ENCODE measurements around the gene AXDND1. TPM values are rescaled to one million over a fixed set of nuclear protein-coding genes. Genes with fewer than 3 reads are reported as not detected.

Gene AXDND1
- polyA plus RNA-seq, 1 donor: not detected

GRCh38 chr1:179558078-179558477 is 192.3 kb downstream of the AXDND1 start:
- DNase-seq (ENCODE audit: low read depth): no peak

DNA sequence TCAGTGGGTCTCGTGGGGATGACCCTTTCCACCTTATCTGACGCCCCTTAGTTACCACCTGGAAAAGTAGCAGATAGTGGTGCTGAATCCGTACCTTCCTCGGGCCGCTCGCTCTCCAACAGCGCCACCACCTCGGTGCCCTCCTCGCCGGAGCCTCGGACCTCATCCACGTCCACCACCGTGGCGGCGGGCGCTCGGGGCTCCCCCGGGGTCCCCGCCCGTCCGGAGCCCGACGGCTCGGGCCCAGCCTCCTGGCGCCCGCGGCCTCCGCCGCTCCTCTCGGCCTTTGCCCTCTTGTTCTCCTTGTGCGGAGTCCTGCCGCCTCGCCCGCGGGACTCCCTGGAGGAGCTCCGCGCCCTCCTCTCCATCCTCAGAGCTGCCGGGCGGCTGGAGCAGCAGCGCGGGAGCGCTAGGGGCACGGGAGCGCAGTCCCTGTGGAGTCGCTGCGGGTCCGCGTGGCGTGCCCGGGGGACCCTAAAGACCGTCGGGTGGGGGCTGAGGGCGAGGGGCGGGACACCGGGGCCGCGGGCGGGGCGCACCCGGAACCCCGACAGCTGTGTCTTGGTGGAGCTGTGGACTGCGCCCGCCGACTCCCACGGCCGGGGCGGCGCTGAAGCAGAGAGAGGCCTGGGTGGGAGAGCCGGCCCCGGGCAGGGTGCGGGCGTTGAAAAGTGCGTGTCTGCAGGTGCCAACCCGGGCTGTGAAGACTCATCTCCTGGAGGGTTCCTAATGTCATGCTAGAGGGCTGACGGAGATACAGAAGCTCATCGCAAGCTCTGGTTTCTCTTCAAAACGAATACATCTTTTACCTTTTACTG is 209.9 kb downstream of the AXDND1 start, which contains the start of gene NPHS2:
TSS of gene NPHS2 (minus strand) at position 452 of the 818 bp plus-strand sequence. CDS start at position 368, 84 bp downstream.
- DNase-seq (ENCODE audit: low read depth): no peak

DNA sequence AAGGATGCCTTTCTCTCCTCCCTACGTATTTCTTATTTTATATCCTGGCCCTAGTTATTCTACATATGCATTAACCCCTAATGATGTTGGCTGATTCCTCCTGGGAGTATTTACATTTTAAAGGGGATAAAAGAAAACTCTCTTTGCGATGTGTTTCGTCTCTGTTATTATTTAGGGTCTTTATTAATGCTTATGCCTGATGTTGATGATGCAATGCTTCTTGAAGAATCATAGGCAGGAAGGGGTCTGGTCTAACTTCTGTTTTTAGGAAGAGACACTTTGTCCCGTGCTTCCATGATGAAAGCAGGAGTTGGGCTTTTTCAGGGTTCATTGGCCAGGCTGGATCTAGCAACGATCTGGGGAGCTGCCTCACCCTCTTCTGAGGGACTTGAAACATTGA is 210.7 kb downstream of the AXDND1 start:
- DNase-seq (ENCODE audit: low read depth): no peak

DNA sequence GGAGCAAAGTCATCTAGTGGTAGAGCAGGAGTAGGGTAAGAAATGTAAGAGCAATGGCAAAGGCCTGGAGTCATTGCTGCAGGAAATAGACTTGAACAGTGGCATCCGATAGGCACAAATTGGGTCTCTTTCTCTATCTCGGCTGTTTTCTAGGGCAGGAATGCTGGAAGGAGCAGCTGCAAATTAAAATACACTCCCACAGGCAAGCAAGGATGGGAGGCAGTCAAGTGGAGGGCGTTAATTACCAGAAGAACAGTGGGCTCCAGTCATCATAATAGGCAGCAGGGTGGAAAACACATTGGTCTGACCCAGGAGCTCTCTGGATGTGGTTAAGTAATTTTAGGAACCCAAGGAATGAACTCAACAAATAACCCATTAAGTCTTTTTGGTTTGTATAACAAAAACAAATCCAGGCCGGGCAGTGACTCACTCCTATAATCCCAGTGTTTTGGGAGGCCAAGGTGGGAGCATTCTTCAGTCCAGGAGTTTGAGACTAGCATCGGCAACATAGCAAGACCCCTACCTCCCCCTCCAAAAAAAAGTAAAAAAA is 218.1 kb downstream of the AXDND1 start:
- no peak for DNase-seq (ENCODE audit: low read depth)

- DNase-seq (ENCODE audit: low read depth): no peak
Measured at GRCh38 chr1:179586107-179586823, 220.5 kb downstream of the AXDND1 start.

DNA sequence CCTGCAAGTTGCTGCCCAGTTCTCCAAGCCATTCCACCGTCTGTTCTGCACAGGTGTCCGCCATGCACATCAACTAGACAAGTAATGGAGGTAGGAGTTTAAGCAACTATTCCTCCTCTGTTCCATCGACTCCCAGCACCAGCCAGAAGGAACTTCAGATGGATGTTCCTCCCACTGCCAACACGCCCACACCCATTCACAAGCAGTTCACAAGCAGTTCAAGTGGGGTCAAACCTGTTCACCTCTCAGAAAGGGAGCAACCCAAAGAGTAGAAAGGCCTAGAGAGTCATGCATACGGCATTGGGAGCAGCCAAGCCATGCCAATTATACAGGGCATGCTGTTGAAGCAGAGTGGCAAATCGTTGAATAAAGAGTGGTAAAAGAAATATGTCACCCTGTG is 221.6 kb downstream of the AXDND1 start:
- no peak for DNase-seq (ENCODE audit: low read depth)

DNA sequence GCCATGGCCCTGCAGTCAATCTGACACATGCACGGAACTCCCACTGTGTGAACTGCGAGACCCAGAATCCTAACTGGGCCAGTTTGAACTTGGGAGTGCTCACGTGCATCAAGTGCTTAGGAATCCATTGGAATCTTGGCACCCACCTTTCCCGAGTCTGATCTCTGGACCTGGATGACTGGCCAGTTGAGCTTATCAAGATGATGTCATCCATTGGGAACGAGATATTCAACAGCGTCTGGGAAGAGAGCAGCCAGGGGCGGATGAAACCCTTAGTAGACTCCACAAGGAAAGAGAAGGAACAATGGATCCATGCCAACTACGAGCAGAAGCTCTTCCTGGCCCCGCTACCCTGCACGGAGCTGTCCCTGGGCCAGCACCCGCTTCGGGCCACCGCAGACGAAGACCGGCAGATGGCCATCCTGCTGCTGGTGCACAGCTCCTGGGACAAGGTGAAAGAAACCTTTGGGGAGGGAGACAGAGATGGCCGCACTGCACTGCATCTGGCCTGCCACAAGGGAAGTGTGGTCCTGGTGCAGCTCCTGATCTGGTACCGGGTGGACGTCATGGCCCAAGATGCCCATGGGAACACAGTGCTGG is 222.8 kb downstream of the AXDND1 start:
- no peak for DNase-seq (ENCODE audit: low read depth)

- DNase-seq (ENCODE audit: low read depth): no peak
Measured at GRCh38 chr1:179589509-179589908, 223.7 kb downstream of the AXDND1 start.

- DNase-seq (ENCODE audit: low read depth): no peak
Measured at GRCh38 chr1:179590671-179591070, 224.9 kb downstream of the AXDND1 start.

GRCh38 chr1:179591253-179591591 is 225.5 kb downstream of the AXDND1 start:
- no peak for DNase-seq (ENCODE audit: low read depth)

GRCh38 chr1:179591592-179592580 is 226.1 kb downstream of the AXDND1 start, which contains the start of gene TDRD5:
Gene TDRD5 (plus strand): TSS chr1:179591832. CDS start chr1:179592616, 784 bp downstream.
- DNase-seq (ENCODE audit: low read depth): no peak

DNA sequence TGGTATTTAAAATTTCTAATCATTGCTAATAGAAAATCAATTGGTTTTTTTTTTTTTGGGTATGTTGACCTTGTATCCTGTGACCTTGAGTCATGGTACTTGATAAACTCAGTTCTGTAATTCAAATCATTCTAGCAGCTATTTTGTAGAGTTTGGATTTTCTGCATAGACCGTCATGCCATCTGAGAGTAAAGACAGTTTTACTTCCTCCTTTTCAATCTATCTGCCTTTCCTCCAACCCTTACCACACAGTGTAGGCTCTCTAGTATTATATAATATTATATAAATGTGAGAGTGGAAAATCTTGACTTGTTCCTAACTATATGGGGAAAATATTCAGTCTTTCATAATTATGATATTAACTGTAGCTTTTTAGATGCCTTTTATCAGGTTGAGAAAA is 232.9 kb downstream of the AXDND1 start:
- no peak for DNase-seq (ENCODE audit: low read depth)

- no peak for DNase-seq (ENCODE audit: low read depth)
Measured at GRCh38 chr1:179599623-179600249, 234.0 kb downstream of the AXDND1 start.

- no peak for DNase-seq (ENCODE audit: low read depth)
Measured at GRCh38 chr1:179601093-179601492, 235.3 kb downstream of the AXDND1 start.

Other genes starting within 250 kb of the AXDND1 start
- gene ABL2, start 136.3 kb upstream of the AXDND1 start, polyA plus RNA-seq (ENCODE audit: insufficient read length): 7.7 TPM
- gene SOAT1, start 72.2 kb upstream of the AXDND1 start, polyA plus RNA-seq (ENCODE audit: insufficient read length): 8.6 TPM
- gene NPHS2, start 210.0 kb downstream of the AXDND1 start, polyA plus RNA-seq (ENCODE audit: insufficient read length): not detected
- not detected for gene TDRD5, start 225.9 kb downstream of the AXDND1 start, polyA plus RNA-seq (ENCODE audit: insufficient read length)

Data from forelimb muscle (tissue), 1 donor.